HEK293 (cell line): ENCODE results near the gene ELL.
A peak's percentile ranks its signal among the peaks of the same experiment; 100 is the strongest.

Experiments
- CTCF ChIA-PET: fragments of 350-600 bp; formaldehyde crosslinking; extraction: SDS; loops from one replicate; lab custom pipeline; 2021; ENCODE audit warnings: antibody characterized with exemption; lab: Yijun Ruan, JAX
- POLR2A ChIA-PET: fragments of 300-600 bp; formaldehyde crosslinking; extraction: SDS; loops from one replicate; lab custom pipeline; 2020; ENCODE audit warnings: antibody characterized with exemption, inconsistent platforms; lab: Yijun Ruan, JAX
- H3K27ac ChIP-seq: fragments of 200-500 bp; sonication (Bioruptor generic); 2 replicates; pipeline ENCODE4 v1.5.1; 2014; ENCODE audit warnings: low read depth, low read length, control low read depth, inconsistent platforms; ENCODE audit errors: extremely low read depth
- H3K36me3 ChIP-seq, 2 experiments: fragments of 200-500 bp in 1 of 2; sonication (Bioruptor generic) in 1 of 2; 1 replicate in 1 of 2; 2 replicates in 1 of 2; pipeline ENCODE4 v1.5.1; 2014 to 2017; ENCODE audit warnings: inconsistent platforms in 2 of 2, low read length in 2 of 2; ENCODE audit not compliant: control insufficient read depth in 2 of 2, insufficient read depth in 1 of 2
- H3K4me1 ChIP-seq: fragments of 200-500 bp; sonication (Bioruptor generic); 2 replicates; pipeline ENCODE4 v1.5.1; 2014; ENCODE audit warnings: mild to moderate bottlenecking, low read length, inconsistent platforms; ENCODE audit not compliant: control insufficient read depth, insufficient read depth
- H3K4me3 ChIP-seq: 2 replicates; pipeline ENCODE4 v1.5.1; 2011; ENCODE audit warnings: low read depth, mild to moderate bottlenecking, control low read depth, low read length, moderate library complexity
- H3K9me3 ChIP-seq: fragments of 200-500 bp; sonication (Bioruptor generic); 2 replicates; pipeline ENCODE4 v1.5.1; 2014; ENCODE audit warnings: low read depth, low read length, inconsistent platforms; ENCODE audit not compliant: control insufficient read depth, insufficient read depth
- FEZF1 ChIP-seq: fragments of 450-650 bp; formaldehyde crosslinking; IDR thresholded peaks from 2 replicates; pipeline ENCODE4 v1.5.1; 2016; ENCODE audit warnings: missing biosample characterization, missing genetic modification characterization
- GLI4 ChIP-seq: fragments of 450-650 bp; formaldehyde crosslinking; IDR thresholded peaks from 2 replicates; pipeline ENCODE4 v1.5.1; 2016; ENCODE audit warnings: missing biosample characterization, missing genetic modification characterization
- HOXA7 ChIP-seq: sonication (generic); formaldehyde crosslinking; IDR thresholded peaks from 2 replicates; pipeline ENCODE4 v1.8.1; 2022; ENCODE audit warnings: missing genetic modification reagents, borderline replicate concordance
- OVOL3 ChIP-seq: fragments of 450-650 bp; formaldehyde crosslinking; IDR thresholded peaks from 2 replicates; pipeline ENCODE4 v1.5.1; 2016; ENCODE audit warnings: missing biosample characterization, missing genetic modification characterization
- PATZ1 ChIP-seq: fragments of 450-650 bp; formaldehyde crosslinking; IDR thresholded peaks from 2 replicates; pipeline ENCODE4 v1.5.1; 2016; ENCODE audit warnings: missing biosample characterization, missing genetic modification characterization
- REPIN1 ChIP-seq: fragments of 450-650 bp; formaldehyde crosslinking; IDR thresholded peaks from 2 replicates; pipeline ENCODE4 v1.5.1; 2017; ENCODE audit warnings: missing biosample characterization, missing genetic modification characterization, low read depth
- TCF7L2 ChIP-seq: IDR thresholded peaks from 2 replicates; pipeline ENCODE4 v1.6.1; 2011; ENCODE audit warnings: low read depth, mild to moderate bottlenecking, inconsistent platforms, low read length, moderate library complexity, borderline replicate concordance
- ZBTB44 ChIP-seq: fragments of 450-650 bp; IDR thresholded peaks from 2 replicates; pipeline ENCODE4 v1.5.1; 2018; ENCODE audit warnings: missing biosample characterization, mild to moderate bottlenecking, missing genetic modification characterization
- ZBTB48 ChIP-seq: fragments of 450-650 bp; formaldehyde crosslinking; IDR thresholded peaks from 2 replicates; pipeline ENCODE4 v1.5.1; 2016; ENCODE audit warnings: missing biosample characterization, missing genetic modification characterization
- ZFHX2 ChIP-seq: fragments of 450-650 bp; formaldehyde crosslinking; conservative IDR thresholded peaks from 2 replicates; pipeline ENCODE4 v1.5.1; 2016; ENCODE audit warnings: missing biosample characterization, missing genetic modification characterization
- ZNF10 ChIP-seq: fragments of 450-650 bp; formaldehyde crosslinking; IDR thresholded peaks from 2 replicates; pipeline ENCODE4 v1.5.1; 2017; ENCODE audit warnings: missing biosample characterization, missing genetic modification characterization
- ZNF133 ChIP-seq: fragments of 450-650 bp; formaldehyde crosslinking; IDR thresholded peaks from 2 replicates; pipeline ENCODE4 v1.5.1; 2016; ENCODE audit warnings: missing biosample characterization, missing genetic modification characterization
- ZNF157 ChIP-seq: fragments of 450-650 bp; formaldehyde crosslinking; IDR thresholded peaks from 2 replicates; pipeline ENCODE4 v1.5.1; 2016; ENCODE audit warnings: missing biosample characterization, missing genetic modification characterization
- ZNF174 ChIP-seq: fragments of 450-650 bp; formaldehyde crosslinking; IDR thresholded peaks from 2 replicates; pipeline ENCODE4 v1.5.0; 2017; ENCODE audit warnings: missing biosample characterization, mild to moderate bottlenecking, missing genetic modification characterization
- ZNF18 ChIP-seq: fragments of 450-650 bp; formaldehyde crosslinking; IDR thresholded peaks from 2 replicates; pipeline ENCODE4 v1.5.1; 2016; ENCODE audit warnings: missing biosample characterization, missing genetic modification characterization
- ZNF202 ChIP-seq: fragments of 450-650 bp; formaldehyde crosslinking; IDR thresholded peaks from 2 replicates; pipeline ENCODE4 v1.5.1; 2016; ENCODE audit warnings: missing biosample characterization, missing genetic modification characterization, borderline replicate concordance
- ZNF211 ChIP-seq: fragments of 450-650 bp; formaldehyde crosslinking; IDR thresholded peaks from 2 replicates; pipeline ENCODE4 v1.5.1; 2016; ENCODE audit warnings: low read depth, missing biosample characterization, missing genetic modification characterization
- ZNF266 ChIP-seq: fragments of 450-650 bp; formaldehyde crosslinking; IDR thresholded peaks from 2 replicates; pipeline ENCODE4 v1.5.1; 2016; ENCODE audit warnings: missing biosample characterization, missing genetic modification characterization, low read depth
- ZNF280C ChIP-seq: fragments of 450-650 bp; formaldehyde crosslinking; IDR thresholded peaks from 2 replicates; pipeline ENCODE4 v1.5.1; 2016; ENCODE audit warnings: missing biosample characterization, missing genetic modification characterization
- ZNF292 ChIP-seq: fragments of 450-650 bp; formaldehyde crosslinking; IDR thresholded peaks from 2 replicates; pipeline ENCODE4 v1.5.1; 2016; ENCODE audit warnings: low read depth, missing biosample characterization, missing genetic modification characterization, borderline replicate concordance
- ZNF341 ChIP-seq: fragments of 450-650 bp; formaldehyde crosslinking; IDR thresholded peaks from 2 replicates; pipeline ENCODE4; 2016; ENCODE audit warnings: low read depth, missing biosample characterization, missing genetic modification characterization
- ZNF48 ChIP-seq: fragments of 450-650 bp; formaldehyde crosslinking; IDR thresholded peaks from 2 replicates; pipeline ENCODE4 v1.5.1; 2016; ENCODE audit warnings: missing biosample characterization, missing genetic modification characterization
- ZNF514 ChIP-seq: fragments of 450-650 bp; formaldehyde crosslinking; IDR thresholded peaks from 2 replicates; pipeline ENCODE4 v1.5.1; 2016; ENCODE audit warnings: missing biosample characterization, missing genetic modification characterization
- ZNF530 ChIP-seq: fragments of 450-650 bp; formaldehyde crosslinking; IDR thresholded peaks from 2 replicates; pipeline ENCODE4 v1.5.1; 2016; ENCODE audit warnings: low read depth, missing biosample characterization, missing genetic modification characterization
- ZNF629 ChIP-seq: fragments of 450-650 bp; formaldehyde crosslinking; IDR thresholded peaks from 2 replicates; pipeline ENCODE4 v1.5.1; 2017; ENCODE audit warnings: missing biosample characterization, missing genetic modification characterization
- ZNF639 ChIP-seq: fragments of 450-650 bp; formaldehyde crosslinking; IDR thresholded peaks from 2 replicates; pipeline ENCODE4 v1.5.1; 2016; ENCODE audit warnings: missing biosample characterization, missing genetic modification characterization
- ZNF664 ChIP-seq: fragments of 450-650 bp; formaldehyde crosslinking; IDR thresholded peaks from 2 replicates; pipeline ENCODE4 v1.5.1; 2016; ENCODE audit warnings: missing biosample characterization, missing genetic modification characterization
- ZNF707 ChIP-seq: fragments of 450-650 bp; formaldehyde crosslinking; IDR thresholded peaks from 2 replicates; pipeline ENCODE4 v1.5.1; 2016; ENCODE audit warnings: missing biosample characterization, missing genetic modification characterization
- ZNF792 ChIP-seq: fragments of 450-650 bp; formaldehyde crosslinking; IDR thresholded peaks from 2 replicates; pipeline ENCODE4 v1.5.1; 2016; ENCODE audit warnings: missing biosample characterization, missing genetic modification characterization

The ELL gene

GRCh38 chr19:18558604-18559003 is 36.7 kb upstream of the ELL start:
- H3K4me3 ChIP-seq, result peak overlapping the region; percentile 81
- TF ChIP-seq ZNF211 (tag by site-specific recombination) (no peak), ZNF174 (no peak), ZNF157 (tag by site-specific recombination) (no peak), ZNF10 (no peak), ZNF18 (tag by site-specific recombination) (no peak), ZNF792 (no peak), ZBTB44 (tag by site-specific recombination) (no peak), HOXA7 (CRISPR knock-in tag) (no peak), GLI4 (tag by site-specific recombination) (no peak), ZNF707 (no peak), ZNF48 (tag by site-specific recombination) (no peak), ZNF133 (no peak), FEZF1 (tag by site-specific recombination) (no peak), ZNF639 (no peak), ZNF202 (no peak), ZNF664 (tag by site-specific recombination) (no peak), ZNF530 (no peak), ZNF280C (no peak)
- ChIA-PET POLR2A (interaction anchor here (0.6 to 4.9 kb wide), 9 partner anchors 8 to 133 kb away, joined by 3 to 62 read pairs (median 6); partner anchors contain the start of genes REX1BD and UBA52), CTCF (interaction anchor here (0.6 to 2.2 kb wide), 3 partner anchors 19 to 97 kb away, joined by 3 to 9 read pairs (median 3); no protein-coding TSS in a partner anchor)
- H3K27ac ChIP-seq, result peak overlapping the region; percentile 51; the same call in 1 of the 2 replicates
- H3K36me3 ChIP-seq, result peaks cover 5 to 25% of the 10 kb centered on the region in 2 experiments; a peak in 2 of 3 replicates
- H3K4me1 ChIP-seq, result no peaks in the 10 kb centered on the region
- H3K9me3 ChIP-seq, result no peaks in the 10 kb centered on the region

GRCh38 chr19:18558202-18558555 is 36.3 kb upstream of the ELL start:
- Histone ChIP-seq H3K36me3 (peaks cover under 1 to 20% of the 10 kb centered on the region in 2 experiments; a peak in 2 of 3 replicates), H3K27ac (peak overlapping the region; percentile 51; the same call in 1 of the 2 replicates), H3K9me3 (no peaks in the 10 kb centered on the region)
- POLR2A ChIA-PET, result interaction anchor here (0.6 to 4.9 kb wide), 12 partner anchors 8 to 133 kb away, joined by 3 to 62 read pairs (median 6); partner anchors contain the start of genes ELL, REX1BD and UBA52
- TF ChIP-seq FEZF1 (tag by site-specific recombination), result no peak
- TF ChIP-seq ZNF629 (tag by site-specific recombination), result no peak
- TF ChIP-seq TCF7L2, result no peak
- no peak for TF ChIP-seq ZFHX2
- no peak for TF ChIP-seq ZNF292 (tag by site-specific recombination)
- no peak for TF ChIP-seq ZNF341
- no peak for TF ChIP-seq REPIN1 (tag by site-specific recombination)
- TF ChIP-seq OVOL3 (tag by site-specific recombination), result no peak
- TF ChIP-seq ZNF514 (tag by site-specific recombination), result no peak
- no peak for TF ChIP-seq PATZ1 (tag by site-specific recombination)
- no peak for TF ChIP-seq ZBTB48 (tag by site-specific recombination)
- no peak for TF ChIP-seq ZNF266 (tag by site-specific recombination)
- TF ChIP-seq, all 188 proteins: peak for 0
- Histone ChIP-seq H3K4me3 (peak overlapping the region; percentile 81), H3K4me1 (no peaks in the 10 kb centered on the region)
- CTCF ChIA-PET, result interaction anchor here (0.6 to 2.2 kb wide), 3 partner anchors 18 to 96 kb away, joined by 3 to 9 read pairs (median 3); no protein-coding TSS in a partner anchor
